ENCODE data around the gene INPP5B.

INPP5B gene

GRCh38 chr1:37811027-37811655 lies 135.7 kb downstream of the INPP5B start:
- peak; percentile 70 for TF ChIP-seq CTCF (IDR thresholded peaks at IDR 0.05; ENCODE audit: low read depth, low read length)
- DNase-seq (ENCODE audit: extremely low read depth, low read depth) = no peak

All from AG09319 (cell line).